Neural cell (in vitro differentiated cells): ENCODE measurements around the gene CARD18. TPM values are rescaled to one million over a fixed set of nuclear protein-coding genes. Genes with fewer than 3 reads are reported as not detected.

Experiments used
- H2AFZ ChIP-seq: fragments of 200-600, 300-800 bp; sonication (generic), shearing (Covaris generic); 2 replicates; pipeline ENCODE4 v1.6.0; 2014; ENCODE audit warnings: low read depth, mild to moderate bottlenecking, antibody characterized with exemption, low read length, moderate library complexity
- H3F3A ChIP-seq: fragments of 200-600 bp; shearing (Covaris generic); 2 replicates; pipeline ENCODE4 v1.6.1; 2016; ENCODE audit warnings: mild to moderate bottlenecking, moderate library complexity, mixed read lengths, antibody characterized with exemption, low read length; ENCODE audit not compliant: insufficient read depth, poor library complexity, severe bottlenecking
- H3K27ac ChIP-seq: fragments of 200-600, 300-800 bp; sonication (generic), shearing (Covaris generic); 2 replicates; pipeline ENCODE4 v1.5.1; 2014; ENCODE audit warnings: mild to moderate bottlenecking, low read length, moderate library complexity
- H3K27me3 ChIP-seq: fragments of 300-800, 200-600 bp; sonication (generic), shearing (Covaris generic); 2 replicates; pipeline ENCODE4 v1.6.0; 2014; ENCODE audit warnings: mild to moderate bottlenecking, low read depth, low read length, moderate library complexity; ENCODE audit not compliant: insufficient read depth
- H3K36me3 ChIP-seq: fragments of 300-800, 200-600 bp; sonication (generic), shearing (Covaris generic); 2 replicates; pipeline ENCODE4 v1.5.1; 2014; ENCODE audit warnings: mild to moderate bottlenecking, antibody characterized with exemption, low read length, moderate library complexity; ENCODE audit not compliant: insufficient read depth
- H3K4me2 ChIP-seq: fragments of 300-800, 200-600 bp; sonication (generic), shearing (Covaris generic); 2 replicates; pipeline ENCODE4 v1.6.0; 2014; ENCODE audit warnings: mild to moderate bottlenecking, low read length
- H3K4me3 ChIP-seq: fragments of 300-800, 200-600 bp; sonication (generic), shearing (Covaris generic); 2 replicates; pipeline ENCODE4 v1.5.1; 2014; ENCODE audit warnings: mild to moderate bottlenecking, low read length, moderate library complexity
- H3K79me2 ChIP-seq: fragments of 200-600 bp; shearing (Covaris generic); replicated peaks from 2 replicates; pipeline ENCODE4 v1.6.0; 2014; ENCODE audit warnings: mild to moderate bottlenecking, low read length, moderate library complexity; ENCODE audit not compliant: insufficient read depth
- H3K9ac ChIP-seq: fragments of 300-800, 200-600 bp; sonication (generic), shearing (Covaris generic); 2 replicates; pipeline ENCODE4 v1.6.1; 2016; ENCODE audit warnings: mild to moderate bottlenecking, low read length, mixed read lengths
- H3K9me2 ChIP-seq: fragments of 200-600 bp; shearing (Covaris generic); 2 replicates; pipeline ENCODE4 v1.6.1; 2016; ENCODE audit warnings: mild to moderate bottlenecking, low read length, mixed read lengths; ENCODE audit not compliant: insufficient read depth
- H3K9me3 ChIP-seq: fragments of 200-600, 300-800 bp; sonication (generic), shearing (Covaris generic); 2 replicates; pipeline ENCODE4 v1.6.1; 2016; ENCODE audit warnings: mild to moderate bottlenecking, mixed run types, low read length, moderate library complexity, mixed read lengths
- H4K20me1 ChIP-seq: fragments of 200-600 bp; shearing (Covaris generic); 2 replicates; pipeline ENCODE4 v1.6.1; 2016; ENCODE audit warnings: mild to moderate bottlenecking, mixed run types; ENCODE audit not compliant: insufficient read depth
- EP300 ChIP-seq: fragments of 450-650 bp; conservative IDR thresholded peaks from 2 replicates; pipeline ENCODE4 v1.6.1; 2014; ENCODE audit warnings: antibody characterized with exemption, mild to moderate bottlenecking, moderate library complexity; ENCODE audit not compliant: poor library complexity, severe bottlenecking
- EZH2 ChIP-seq: fragments of 200-600, 300-800 bp; shearing (Covaris generic), sonication (generic); IDR thresholded peaks from 2 replicates; pipeline ENCODE4 v1.6.1; 2014; ENCODE audit warnings: antibody characterized with exemption, low read length, borderline replicate concordance, mild to moderate bottlenecking; ENCODE audit not compliant: insufficient read depth, poor library complexity, severe bottlenecking
- MXI1 ChIP-seq: fragments of 450-650 bp; conservative IDR thresholded peaks from 2 replicates; pipeline ENCODE4 v1.6.1; 2014; ENCODE audit warnings: antibody characterized with exemption, mild to moderate bottlenecking; ENCODE audit not compliant: poor library complexity, severe bottlenecking
- POLR2AphosphoS5 ChIP-seq: IDR thresholded peaks from 2 replicates; pipeline ENCODE4 v1.6.1; 2012
- RAD21 ChIP-seq: fragments of 450-650 bp; conservative IDR thresholded peaks from 2 replicates; pipeline ENCODE4 v1.6.1; 2014; ENCODE audit warnings: antibody characterized with exemption, mild to moderate bottlenecking, moderate library complexity
- SMC3 ChIP-seq: fragments of 450-650 bp; conservative IDR thresholded peaks from 2 replicates; pipeline ENCODE4 v1.6.1; 2014; ENCODE audit warnings: antibody characterized with exemption, mild to moderate bottlenecking, moderate library complexity; ENCODE audit not compliant: poor library complexity
- TAF1 ChIP-seq: IDR thresholded peaks from 2 replicates; pipeline ENCODE4 v1.6.1; 2012; ENCODE audit warnings: low read depth
- polyA plus RNA-seq: library from polyadenylated mRNA; depleted of rRNA; stranded (reverse); fragments of >200 nt; gene quantifications from 2 replicates; pipeline ENCODE4 v1.2.3, GENCODE V29; 2014
- TF ChIP-seq, protein P1 (sequence below): IDR thresholded peaks from 2 replicates; pipeline ENCODE4 v1.6.1; 2012; ENCODE audit warnings: borderline replicate concordance
- TF ChIP-seq, protein P2 (sequence below): fragments of 450-650 bp; IDR thresholded peaks from 2 replicates; pipeline ENCODE4 v1.5.1; 2014; ENCODE audit warnings: antibody characterized with exemption, mild to moderate bottlenecking, moderate library complexity; ENCODE audit not compliant: poor library complexity, severe bottlenecking

CARD18 gene
- polyA plus RNA-seq, 1 donor from 2014 or later, result not detected

DNA sequence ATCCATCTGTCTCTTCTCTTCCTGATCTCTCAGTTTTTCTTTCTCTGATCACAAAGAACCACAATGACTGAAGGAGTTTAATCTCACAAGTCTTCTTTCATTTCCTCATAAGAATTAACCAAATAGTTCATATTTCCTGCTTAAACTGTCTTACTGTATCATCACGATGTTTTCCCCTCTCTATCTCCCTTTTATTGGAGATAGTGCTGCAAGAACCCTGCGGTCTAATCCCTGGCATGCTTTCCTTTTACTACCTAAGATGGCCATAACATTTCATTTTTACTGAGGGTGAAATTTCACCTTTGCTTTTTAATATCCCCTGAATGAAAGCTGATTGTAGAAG is 28.9 kb downstream of the CARD18 start:
- no peak overlapping the region for H3K4me3 ChIP-seq
- no peak overlapping the region for H3K4me2 ChIP-seq
- H3K27me3 ChIP-seq, result no peaks in the 10 kb centered on the region
- H3K9me3 ChIP-seq, result no peaks in the 10 kb centered on the region
- no peak overlapping the region for H2AFZ ChIP-seq
- H4K20me1 ChIP-seq, result no peaks in the 10 kb centered on the region
- no peaks in the 10 kb centered on the region for H3K9me2 ChIP-seq
- no peak overlapping the region for H3K9ac ChIP-seq
- no peaks in the 10 kb centered on the region for H3F3A ChIP-seq
- H3K79me2 ChIP-seq, result no peaks in the 10 kb centered on the region
- H3K36me3 ChIP-seq, result no peaks in the 10 kb centered on the region
- no peak for TF ChIP-seq EZH2
- TF ChIP-seq EP300, result no peak
- no peak for TF ChIP-seq TAF1
- TF ChIP-seq RAD21, result no peak
- TF ChIP-seq, protein P1, sequence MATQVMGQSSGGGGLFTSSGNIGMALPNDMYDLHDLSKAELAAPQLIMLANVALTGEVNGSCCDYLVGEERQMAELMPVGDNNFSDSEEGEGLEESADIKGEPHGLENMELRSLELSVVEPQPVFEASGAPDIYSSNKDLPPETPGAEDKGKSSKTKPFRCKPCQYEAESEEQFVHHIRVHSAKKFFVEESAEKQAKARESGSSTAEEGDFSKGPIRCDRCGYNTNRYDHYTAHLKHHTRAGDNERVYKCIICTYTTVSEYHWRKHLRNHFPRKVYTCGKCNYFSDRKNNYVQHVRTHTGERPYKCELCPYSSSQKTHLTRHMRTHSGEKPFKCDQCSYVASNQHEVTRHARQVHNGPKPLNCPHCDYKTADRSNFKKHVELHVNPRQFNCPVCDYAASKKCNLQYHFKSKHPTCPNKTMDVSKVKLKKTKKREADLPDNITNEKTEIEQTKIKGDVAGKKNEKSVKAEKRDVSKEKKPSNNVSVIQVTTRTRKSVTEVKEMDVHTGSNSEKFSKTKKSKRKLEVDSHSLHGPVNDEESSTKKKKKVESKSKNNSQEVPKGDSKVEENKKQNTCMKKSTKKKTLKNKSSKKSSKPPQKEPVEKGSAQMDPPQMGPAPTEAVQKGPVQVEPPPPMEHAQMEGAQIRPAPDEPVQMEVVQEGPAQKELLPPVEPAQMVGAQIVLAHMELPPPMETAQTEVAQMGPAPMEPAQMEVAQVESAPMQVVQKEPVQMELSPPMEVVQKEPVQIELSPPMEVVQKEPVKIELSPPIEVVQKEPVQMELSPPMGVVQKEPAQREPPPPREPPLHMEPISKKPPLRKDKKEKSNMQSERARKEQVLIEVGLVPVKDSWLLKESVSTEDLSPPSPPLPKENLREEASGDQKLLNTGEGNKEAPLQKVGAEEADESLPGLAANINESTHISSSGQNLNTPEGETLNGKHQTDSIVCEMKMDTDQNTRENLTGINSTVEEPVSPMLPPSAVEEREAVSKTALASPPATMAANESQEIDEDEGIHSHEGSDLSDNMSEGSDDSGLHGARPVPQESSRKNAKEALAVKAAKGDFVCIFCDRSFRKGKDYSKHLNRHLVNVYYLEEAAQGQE, result no peak
- TF ChIP-seq SMC3, result no peak
- TF ChIP-seq MXI1, result no peak
- TF ChIP-seq POLR2AphosphoS5, result no peak
- no peak overlapping the region for H3K27ac ChIP-seq

DNA sequence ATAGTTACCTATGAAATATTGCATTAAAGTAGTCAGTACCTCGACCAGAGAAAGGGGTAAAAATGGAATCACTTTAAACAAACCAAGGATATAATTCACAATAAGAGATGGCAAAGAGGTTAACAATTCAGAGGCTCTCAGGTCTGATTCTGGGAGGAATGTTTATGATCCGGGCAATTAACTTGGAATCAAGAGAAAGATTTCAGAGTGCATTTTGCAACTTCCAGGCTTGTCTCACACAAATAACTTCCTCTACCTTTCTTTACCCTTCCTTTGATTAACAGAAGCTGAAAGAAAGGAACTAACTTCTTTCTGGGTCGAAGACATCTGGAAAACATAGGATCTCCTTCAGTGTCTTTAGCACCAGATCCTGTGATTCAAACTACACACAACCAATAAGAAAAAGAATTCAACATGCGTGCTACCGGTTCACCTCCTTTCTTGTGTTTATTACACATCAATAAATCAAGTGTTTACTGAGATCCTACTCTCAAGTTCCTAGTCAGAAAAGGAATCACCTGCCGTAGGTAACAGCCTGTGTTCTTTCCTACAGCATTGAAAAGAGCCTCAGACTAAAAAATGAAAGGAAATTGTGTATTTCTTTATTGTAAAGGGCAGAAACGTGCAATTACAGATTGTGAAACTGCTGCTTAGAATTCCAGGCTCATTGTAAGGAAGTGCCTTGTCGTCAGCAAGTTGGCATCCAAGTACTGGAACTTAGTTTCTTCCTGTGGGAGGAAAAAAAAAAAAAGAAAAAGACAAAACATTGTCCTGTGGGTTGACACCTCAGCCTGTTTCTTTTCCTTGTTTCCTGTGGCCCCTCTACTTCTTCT is 29.5 kb downstream of the CARD18 start:
- Histone ChIP-seq H2AFZ (no peak overlapping the region), H3K27me3 (no peaks in the 10 kb centered on the region)

More for the DNA sequence above, 29.5 kb downstream of the CARD18 start:
- H3F3A ChIP-seq, result no peaks in the 10 kb centered on the region
- H3K9ac ChIP-seq, result no peak overlapping the region
- no peaks in the 10 kb centered on the region for H4K20me1 ChIP-seq
- H3K9me2 ChIP-seq, result no peaks in the 10 kb centered on the region
- TF ChIP-seq, protein P2, sequence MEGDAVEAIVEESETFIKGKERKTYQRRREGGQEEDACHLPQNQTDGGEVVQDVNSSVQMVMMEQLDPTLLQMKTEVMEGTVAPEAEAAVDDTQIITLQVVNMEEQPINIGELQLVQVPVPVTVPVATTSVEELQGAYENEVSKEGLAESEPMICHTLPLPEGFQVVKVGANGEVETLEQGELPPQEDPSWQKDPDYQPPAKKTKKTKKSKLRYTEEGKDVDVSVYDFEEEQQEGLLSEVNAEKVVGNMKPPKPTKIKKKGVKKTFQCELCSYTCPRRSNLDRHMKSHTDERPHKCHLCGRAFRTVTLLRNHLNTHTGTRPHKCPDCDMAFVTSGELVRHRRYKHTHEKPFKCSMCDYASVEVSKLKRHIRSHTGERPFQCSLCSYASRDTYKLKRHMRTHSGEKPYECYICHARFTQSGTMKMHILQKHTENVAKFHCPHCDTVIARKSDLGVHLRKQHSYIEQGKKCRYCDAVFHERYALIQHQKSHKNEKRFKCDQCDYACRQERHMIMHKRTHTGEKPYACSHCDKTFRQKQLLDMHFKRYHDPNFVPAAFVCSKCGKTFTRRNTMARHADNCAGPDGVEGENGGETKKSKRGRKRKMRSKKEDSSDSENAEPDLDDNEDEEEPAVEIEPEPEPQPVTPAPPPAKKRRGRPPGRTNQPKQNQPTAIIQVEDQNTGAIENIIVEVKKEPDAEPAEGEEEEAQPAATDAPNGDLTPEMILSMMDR, result no peak
- TF ChIP-seq RAD21 (no peak), EP300 (no peak), SMC3 (no peak), EZH2 (no peak), MXI1 (no peak), TAF1 (no peak), POLR2AphosphoS5 (no peak)
- TF ChIP-seq, protein P1, result no peak
- no peak overlapping the region for H3K4me3 ChIP-seq
- H3K27ac ChIP-seq, result no peak overlapping the region
- H3K79me2 ChIP-seq, result no peaks in the 10 kb centered on the region
- H3K4me2 ChIP-seq, result no peak overlapping the region
- H3K36me3 ChIP-seq, result no peaks in the 10 kb centered on the region
- no peaks in the 10 kb centered on the region for H3K9me3 ChIP-seq
